GM23248 (cell line): ENCODE results near the gene MICAL2. TPM values are rescaled to one million over a fixed set of nuclear protein-coding genes. Genes with fewer than 3 reads are reported as not detected.

Experiments
- DNase-seq: peaks from one replicate; pipeline ENCODE4 v3.0.0-alpha.2; 2015
- H2AFZ ChIP-seq: fragments of 200-600 bp; sonication (generic); 2 replicates; pipeline ENCODE4 v1.6.1; 2016; ENCODE audit warnings: antibody characterized with exemption
- H3F3A ChIP-seq: fragments of 200-600 bp; sonication (generic); 2 replicates; pipeline ENCODE4 v1.6.1; 2016; ENCODE audit warnings: mild to moderate bottlenecking, antibody characterized with exemption, mixed run types; ENCODE audit not compliant: insufficient read depth
- H3K27ac ChIP-seq: fragments of 200-600 bp; sonication (generic); 2 replicates; pipeline ENCODE4 v1.5.1; 2016; ENCODE audit warnings: mild to moderate bottlenecking
- H3K27me3 ChIP-seq: fragments of 200-600 bp; sonication (generic); replicated peaks from 2 replicates; pipeline ENCODE4 v1.6.1; 2016; ENCODE audit warnings: mild to moderate bottlenecking; ENCODE audit not compliant: insufficient read depth
- H3K36me3 ChIP-seq: fragments of 200-600 bp; sonication (generic); 2 replicates; pipeline ENCODE4 v1.6.1; 2016; ENCODE audit warnings: low read depth, mild to moderate bottlenecking
- H3K4me1 ChIP-seq: fragments of 200-600 bp; sonication (generic); 2 replicates; pipeline ENCODE4 v1.6.1; 2016; ENCODE audit warnings: mild to moderate bottlenecking; ENCODE audit not compliant: insufficient read depth
- H3K4me2 ChIP-seq: fragments of 200-600 bp; sonication (generic); one replicate; pipeline ENCODE4 v1.6.1; 2016; ENCODE audit warnings: mild to moderate bottlenecking; ENCODE audit not compliant: unreplicated experiment
- H3K4me3 ChIP-seq: fragments of 200-600 bp; sonication (generic); 2 replicates; pipeline ENCODE4 v1.5.1; 2016; ENCODE audit warnings: mild to moderate bottlenecking
- H3K79me2 ChIP-seq: fragments of 200-600 bp; sonication (generic); 2 replicates; pipeline ENCODE4 v1.6.1; 2016; ENCODE audit warnings: mild to moderate bottlenecking; ENCODE audit not compliant: insufficient read depth
- H3K9ac ChIP-seq: fragments of 200-600 bp; sonication (generic); 2 replicates; pipeline ENCODE4 v1.6.1; 2016; ENCODE audit warnings: mild to moderate bottlenecking
- H3K9me2 ChIP-seq: fragments of 200-600 bp; sonication (generic); 2 replicates; pipeline ENCODE4 v1.6.1; 2016; ENCODE audit warnings: mixed run types, mild to moderate bottlenecking, moderate library complexity; ENCODE audit not compliant: insufficient read depth
- H3K9me3 ChIP-seq: fragments of 200-600 bp; sonication (generic); one replicate; pipeline ENCODE4 v1.6.1; 2017; ENCODE audit warnings: low read depth
- H4K20me1 ChIP-seq: fragments of 200-600 bp; sonication (generic); 2 replicates; pipeline ENCODE4 v1.6.0; 2016; ENCODE audit not compliant: insufficient read depth
- EZH2 ChIP-seq: fragments of 200-600 bp; sonication (generic); IDR thresholded peaks from 2 replicates; pipeline ENCODE4 v1.6.1; 2018; ENCODE audit warnings: antibody characterized with exemption, mild to moderate bottlenecking; ENCODE audit not compliant: insufficient read depth, poor library complexity, severe bottlenecking
- EZH2phosphoT487 ChIP-seq: fragments of 200-600 bp; sonication (generic); IDR thresholded peaks from 2 replicates; pipeline ENCODE4 v1.6.1; 2018; ENCODE audit warnings: antibody characterized with exemption, moderate library complexity, mild to moderate bottlenecking, low read depth; ENCODE audit not compliant: insufficient read depth
- WGBS, 2 experiments: methylation state at CpG; one replicate each; pipeline ENCODE4 v1.1.6; 2015 to 2017; ENCODE audit warnings: low lambda C conversion rate in 2 of 2, low coverage in 1 of 2; ENCODE audit errors: missing lambda C conversion rate in 2 of 2; 5-methylcytosine and 5-hydroxymethylcytosine counted together
- in situ Hi-C: fragments of 300-500 bp; cut with MboI; formaldehyde crosslinking; loops from 2 replicates; pipeline ENCODE4 v1.15.0; 2020
- polyA plus RNA-seq: library from polyadenylated mRNA; unstranded; fragments of >200 nt; fragmentation: Nextera tagmentation; extraction: Ambion mirVana; gene quantifications from 2 replicates; pipeline ENCODE4 v1.2.1, GENCODE V29; 2016
- total RNA-seq: library from RNA; depleted of rRNA; stranded (reverse); fragments of >200 nt; shearing (Covaris generic); gene quantifications from 2 replicates; pipeline ENCODE4 v1.2.3, GENCODE V29; 2014

The MICAL2 gene
- total and polyA plus RNA-seq, 2 experiments from 2014 or later: 83.3 to 158 TPM

DNA sequence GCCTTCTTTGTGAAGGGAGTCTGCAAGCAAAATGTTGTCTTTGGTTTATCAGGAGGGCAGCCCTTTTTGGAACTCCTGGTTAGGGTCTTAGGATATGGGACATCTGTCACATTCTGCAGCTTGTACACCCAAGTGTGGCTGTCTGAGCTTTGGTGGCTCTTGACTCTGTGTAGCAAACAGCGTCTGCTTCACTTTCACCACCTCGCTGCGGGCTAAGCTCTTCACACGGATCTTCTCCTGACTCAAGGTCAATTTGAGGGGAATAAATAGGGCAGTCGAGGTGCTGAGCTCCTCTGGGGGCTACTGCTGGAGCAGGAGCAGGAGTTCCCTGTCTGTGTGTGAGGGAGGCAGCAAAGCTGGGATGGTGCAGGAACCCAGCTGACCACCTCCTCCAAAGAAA lies 10.6 kb downstream of the MICAL2 start:
- in situ Hi-C loops: no loop called here
- Histone ChIP-seq H3K4me1 (peaks cover 46% of the 10 kb centered on the region), H3K36me3 (0 out of 2 replicates have a peak, but pooled peaks cover 3% of the 10 kb centered on the region), H2AFZ (no peak overlapping the region), H3K9me3 (no peaks in the 10 kb centered on the region), H3K4me3 (no peak overlapping the region), H3K27me3 (no peaks in the 10 kb centered on the region), H3K27ac (no peak overlapping the region), H3K9ac (no peak overlapping the region), H3F3A (peaks cover 40% of the 10 kb centered on the region), H3K79me2 (peaks cover 100% of the 10 kb centered on the region), H3K4me2 (no peak overlapping the region), H3K9me2 (no peaks in the 10 kb centered on the region), H4K20me1 (no peaks in the 10 kb centered on the region)
- WGBS, 2 experiments: 77 to 90% methylated on average over 5 of the region's 5 CpGs
- TF ChIP-seq EZH2 (no peak), EZH2phosphoT487 (no peak)
- DNase-seq: no peak

DNA sequence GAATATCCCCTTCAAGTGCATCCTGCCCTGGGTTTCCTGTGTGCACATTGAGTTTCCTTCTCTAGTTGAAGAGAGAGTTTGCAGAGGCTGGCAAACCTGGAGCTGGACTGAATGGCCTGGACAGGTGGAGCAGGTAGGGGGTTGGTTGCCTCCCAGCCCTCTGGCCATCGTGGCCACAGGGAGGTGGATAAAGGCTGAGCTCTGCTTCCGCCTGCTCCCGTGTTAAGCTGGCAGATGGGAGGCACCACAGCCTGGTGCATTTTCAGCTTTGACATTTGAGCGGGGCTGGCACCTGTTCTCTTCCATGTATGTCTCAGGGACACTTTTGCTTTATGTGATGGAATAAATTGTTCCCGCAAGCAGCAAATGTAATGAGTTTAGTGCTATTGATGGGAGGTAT lies 11.1 kb downstream of the MICAL2 start:
- Histone ChIP-seq H3K4me1 (peaks cover 51% of the 10 kb centered on the region), H3K36me3 (0 out of 2 replicates have a peak, but pooled peaks cover 3% of the 10 kb centered on the region), H4K20me1 (no peaks in the 10 kb centered on the region), H3K79me2 (peaks cover 100% of the 10 kb centered on the region), H3K27me3 (no peaks in the 10 kb centered on the region), H3K9me2 (no peaks in the 10 kb centered on the region), H3K4me2 (no peak overlapping the region), H3K4me3 (no peak overlapping the region), H3K9me3 (no peaks in the 10 kb centered on the region), H3K27ac (no peak overlapping the region), H3F3A (peaks cover 45% of the 10 kb centered on the region), H3K9ac (no peak overlapping the region), H2AFZ (no peak overlapping the region)
- TF ChIP-seq EZH2phosphoT487 (no peak), EZH2 (no peak)
- 68 to 84% methylated on average over 5 of the region's 5 CpGs for WGBS, 2 experiments
- in situ Hi-C loops: no loop called here
- DNase-seq: no peak

DNA sequence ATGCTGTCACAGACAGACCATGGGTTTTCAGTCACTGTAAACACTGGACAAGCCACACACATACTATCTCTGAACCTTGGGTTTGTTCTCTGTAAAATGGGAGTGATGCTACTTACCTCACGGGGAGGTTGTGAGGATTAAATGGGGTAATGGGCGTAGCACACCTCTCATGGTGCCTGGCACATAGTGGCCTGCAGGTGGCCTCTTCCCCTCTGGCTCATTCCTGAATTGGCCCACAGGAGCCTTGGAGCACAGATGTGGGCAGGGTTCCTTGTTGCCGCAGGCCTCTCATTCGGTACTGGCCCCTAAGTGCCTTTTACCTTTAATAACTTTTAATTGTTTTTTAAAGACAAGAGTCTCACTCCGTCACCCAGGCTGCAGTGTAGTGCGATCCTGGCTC lies 11.7 kb downstream of the MICAL2 start:
- DNase-seq: peak; percentile 36
- in situ Hi-C loops: no loop called here
- peaks cover 57% of the 10 kb centered on the region for H3K4me1 ChIP-seq
- H3K27ac ChIP-seq: peak overlapping the region; percentile 73
- H3F3A ChIP-seq: peaks cover 48% of the 10 kb centered on the region
- H3K4me2 ChIP-seq: no peak overlapping the region
- 89 to 94% methylated on average over 6 of the region's 6 CpGs for WGBS, 2 experiments
- no peaks in the 10 kb centered on the region for H3K9me3 ChIP-seq
- no peak overlapping the region for H3K4me3 ChIP-seq
- H3K36me3 ChIP-seq: 0 out of 2 replicates have a peak, but pooled peaks cover under 1% of the 10 kb centered on the region
- H2AFZ ChIP-seq: no peak overlapping the region
- H4K20me1 ChIP-seq: no peaks in the 10 kb centered on the region
- H3K79me2 ChIP-seq: peaks cover 100% of the 10 kb centered on the region
- no peak for TF ChIP-seq EZH2phosphoT487
- TF ChIP-seq EZH2: no peak
- no peaks in the 10 kb centered on the region for H3K9me2 ChIP-seq
- no peak overlapping the region; the same call in 1 of the 2 replicates for H3K9ac ChIP-seq
- no peaks in the 10 kb centered on the region for H3K27me3 ChIP-seq

DNA sequence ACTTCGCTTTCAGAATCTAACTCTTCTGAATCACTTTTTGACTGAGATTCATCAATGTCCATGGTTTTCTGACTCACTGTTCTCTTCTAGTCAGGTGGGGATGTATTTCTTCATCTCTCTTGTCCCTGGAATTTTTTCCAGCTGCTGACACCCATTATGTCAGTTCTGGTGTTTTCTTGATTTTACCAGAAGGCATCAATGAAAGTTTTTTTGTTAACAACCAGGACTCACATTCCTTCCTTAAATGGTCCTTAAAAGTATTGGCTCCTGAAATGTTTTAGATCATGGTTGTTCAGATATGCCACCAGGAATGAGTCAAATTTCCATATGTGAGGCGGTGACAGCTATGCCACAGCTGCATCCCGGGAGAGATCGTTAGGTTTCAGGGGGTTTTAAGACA lies 12.9 kb downstream of the MICAL2 start:
- no peaks in the 10 kb centered on the region for H4K20me1 ChIP-seq

More for the DNA sequence above, 12.9 kb downstream of the MICAL2 start:
- H3K4me2 ChIP-seq: peak overlapping the region; percentile 39
- no peak overlapping the region for H3K4me3 ChIP-seq
- H3K9me3 ChIP-seq: no peaks in the 10 kb centered on the region
- 59 to 64% methylated on average over 4 of the region's 4 CpGs for WGBS, 2 experiments
- no peaks in the 10 kb centered on the region for H3K27me3 ChIP-seq
- H2AFZ ChIP-seq: no peak overlapping the region
- H3K9me2 ChIP-seq: no peaks in the 10 kb centered on the region
- peaks cover 58% of the 10 kb centered on the region for H3F3A ChIP-seq
- peaks cover 100% of the 10 kb centered on the region for H3K79me2 ChIP-seq
- DNase-seq: peak; percentile 86
- peak overlapping the region; percentile 73 for H3K27ac ChIP-seq
- no peaks in the 10 kb centered on the region for H3K36me3 ChIP-seq
- H3K4me1 ChIP-seq: peaks cover 60% of the 10 kb centered on the region
- peak overlapping the region; percentile 57 for H3K9ac ChIP-seq
- TF ChIP-seq EZH2 (no peak), EZH2phosphoT487 (no peak)
- in situ Hi-C loops: no loop called here
